Lower leg skin (tissue), 4 donors: ENCODE data around the gene OLA1. TPM values are rescaled to one million over a fixed set of nuclear protein-coding genes. Genes with fewer than 3 reads are reported as not detected.

Source experiments
- DNase-seq, 2 donors: peaks; one replicate each; pipeline ENCODE4 v3.0.0-alpha.2; 2019; ENCODE audit warnings: low spot score in 2 of 2
- H3K4me3 ChIP-seq: fragments of 200-600 bp; sonication (generic); 2 replicates; pipeline ENCODE4 v1.5.1; 2017; ENCODE audit warnings: mild to moderate bottlenecking, low read depth; ENCODE audit not compliant: poor library complexity, severe bottlenecking
- CTCF ChIP-seq, 3 donors: fragments of 450-650 bp; IDR thresholded peaks; one replicate each; pipeline ENCODE4 v1.5.1; 2016; ENCODE audit warnings: antibody characterized with exemption in 3 of 3, mild to moderate bottlenecking in 3 of 3, moderate library complexity in 2 of 3
- POLR2A ChIP-seq, 2 donors: fragments of 450-650 bp; IDR thresholded peaks; one replicate each; pipeline ENCODE4 v1.6.1; 2016 to 2017; ENCODE audit warnings: antibody characterized with exemption in 2 of 2, mild to moderate bottlenecking in 1 of 2, moderate library complexity in 1 of 2
- WGBS, 2 donors: methylation state at CpG; one replicate each; pipeline ENCODE4 v1.1.5; 2018; 5-methylcytosine and 5-hydroxymethylcytosine counted together
- intact Hi-C: fragments of 100-400 bp; cut with DNase I; formaldehyde crosslinking; loops from one replicate; pipeline ENCODE4 v1.15.0; 2023; ENCODE audit warnings: low total_unique reads
- total RNA-seq, 4 donors: library from RNA; depleted of rRNA; stranded (reverse); fragments of >200 nt; gene quantifications; one replicate each; pipeline ENCODE4 v1.1.0, GENCODE V29; 2016

The OLA1 gene
- total RNA-seq, 4 donors from 2014 or later, result 49.6 to 73.5 (median 61.2) TPM

DNA sequence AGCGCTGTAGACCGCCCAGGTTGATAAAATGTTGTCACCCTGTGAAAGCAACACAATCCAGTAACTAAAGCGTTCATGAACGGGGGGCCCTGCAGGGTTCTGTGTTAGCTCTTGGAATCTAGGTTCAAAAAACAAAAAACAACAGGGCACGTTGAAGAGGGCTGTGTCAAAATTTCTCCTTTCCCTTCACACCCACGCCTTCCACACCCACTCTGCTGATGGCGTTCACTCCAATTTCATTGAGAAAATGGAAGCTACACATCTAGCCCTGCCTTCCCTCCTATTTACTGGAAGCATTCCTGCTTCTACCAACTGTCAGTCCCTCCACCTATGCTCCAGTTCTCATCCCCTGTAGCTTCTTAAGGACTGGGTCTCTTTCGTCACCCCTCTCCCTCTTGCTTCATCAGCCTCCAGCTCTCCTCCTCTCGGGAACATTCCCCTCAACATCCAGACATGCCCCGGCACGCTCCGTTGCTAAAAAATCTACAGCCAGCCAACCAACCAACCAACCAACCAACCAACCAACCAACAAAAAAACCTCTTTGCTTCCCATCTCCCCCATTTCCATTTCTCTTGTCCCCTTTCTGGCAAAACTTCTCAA lies 184.7 kb downstream of the OLA1 start:
- DNase-seq, result no peak
- H3K4me3 ChIP-seq, result no peak overlapping the region
- 85 to 86% methylated on average over 12 of the region's 12 CpGs for WGBS, 2 donors
- no peak for TF ChIP-seq POLR2A (IDR thresholded peaks at IDR 0.05)
- no peak for TF ChIP-seq CTCF (IDR thresholded peaks at IDR 0.05)
- intact Hi-C loops, result no loop called here

- no peak overlapping the region for H3K4me3 ChIP-seq
- WGBS, 2 donors, result 77 to 96% methylated on average over 7 of the region's 7 CpGs
- TF ChIP-seq POLR2A (IDR thresholded peaks at IDR 0.05), result no peak
- no peak for DNase-seq
- intact Hi-C loops, result no loop called here
These were observed 185.4 kb downstream of the OLA1 start for GRCh38 chr2:174062934-174063333.

DNA sequence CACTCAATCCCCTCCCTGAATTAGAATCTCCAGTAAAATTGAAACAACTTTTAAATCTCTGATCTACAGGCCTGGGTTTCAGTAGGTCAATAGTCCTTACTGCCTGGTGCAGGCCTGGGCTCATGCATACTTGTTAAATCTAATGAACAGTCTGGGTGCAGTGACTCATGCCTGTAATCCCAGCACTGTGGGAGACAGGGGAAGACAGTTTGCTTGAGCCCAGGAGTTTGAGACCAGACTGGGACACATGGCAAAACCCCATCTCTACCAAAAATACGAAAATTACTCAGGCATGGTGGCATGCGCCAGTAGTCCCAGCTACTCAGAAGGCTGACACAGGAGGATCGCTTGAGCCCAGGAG lies 188.5 kb downstream of the OLA1 start:
- no peak for DNase-seq
- WGBS, 2 donors, result 55 to 73% methylated on average over 3 of the region's 3 CpGs
- intact Hi-C loops, result no loop called here
- no peak overlapping the region for H3K4me3 ChIP-seq
- no peak for TF ChIP-seq CTCF (IDR thresholded peaks at IDR 0.05)
- no peak for TF ChIP-seq POLR2A (IDR thresholded peaks at IDR 0.05)

GRCh38 chr2:174059178-174059883 lies 189.0 kb downstream of the OLA1 start:
- DNase-seq, result no peak
- TF ChIP-seq POLR2A (IDR thresholded peaks at IDR 0.05) (no peak), CTCF (IDR thresholded peaks at IDR 0.05) (no peak)
- intact Hi-C loops, result no loop called here
- WGBS, 2 donors, result 39 to 40% methylated on average over 6 of the region's 6 CpGs
- H3K4me3 ChIP-seq, result no peak overlapping the region

DNA sequence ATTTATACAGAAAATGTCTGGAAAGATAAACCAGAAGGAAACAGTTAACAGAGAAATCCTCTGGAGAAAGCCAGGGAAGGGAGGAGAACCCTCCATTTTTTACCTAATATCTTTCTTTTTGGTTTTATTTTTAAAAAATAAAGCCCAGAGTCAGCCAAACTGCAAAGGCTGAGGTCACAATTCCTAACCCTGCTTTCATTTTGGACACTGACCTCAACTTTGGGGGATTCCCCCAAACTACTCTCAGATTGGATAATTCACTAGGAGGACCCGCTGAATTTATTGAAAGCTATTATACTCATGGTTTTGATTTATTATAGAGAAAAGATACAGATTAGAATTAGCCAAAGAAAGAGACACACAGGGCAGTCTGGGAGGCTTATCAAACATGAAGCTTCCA lies 189.9 kb downstream of the OLA1 start:
- no peak overlapping the region for H3K4me3 ChIP-seq
- DNase-seq, result no peak
- intact Hi-C loops, result no loop called here
- WGBS, 2 donors, result 84 to 87% methylated on average over 1 of the region's 1 CpG
- no peak for TF ChIP-seq POLR2A (IDR thresholded peaks at IDR 0.05)
- TF ChIP-seq CTCF (IDR thresholded peaks at IDR 0.05), result no peak

DNA sequence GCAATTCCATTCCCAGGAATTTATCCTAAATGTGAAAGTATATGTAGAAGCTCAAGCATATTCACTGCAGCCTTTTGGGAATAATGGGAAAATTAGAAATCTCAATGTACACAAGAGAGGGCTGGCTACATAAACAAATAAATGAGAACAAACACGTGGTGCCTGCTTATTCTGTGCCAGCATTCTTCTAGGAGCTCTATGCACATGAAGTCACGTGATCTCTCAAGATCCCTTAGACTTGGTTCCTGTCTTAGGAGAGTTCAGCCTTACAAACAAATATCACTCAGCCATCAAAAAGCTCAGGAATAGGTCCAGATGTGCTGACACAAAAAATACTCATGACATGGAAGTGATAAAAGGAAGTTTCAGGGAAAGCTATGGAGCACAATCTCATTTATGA lies 190.3 kb downstream of the OLA1 start:
- no peak overlapping the region for H3K4me3 ChIP-seq
- intact Hi-C loops, result no loop called here
- 45 to 50% methylated on average over 2 of the region's 2 CpGs for WGBS, 2 donors
- TF ChIP-seq POLR2A (IDR thresholded peaks at IDR 0.05), result no peak
- no peak for TF ChIP-seq CTCF (IDR thresholded peaks at IDR 0.05)
- DNase-seq, result no peak
